RWPE1 (cell line): ENCODE results near the gene ABLIM2.

Experiments used
- CTCF ChIA-PET: fragments of 350-600 bp; sonication (Branson Sonifier 250); formaldehyde crosslinking; extraction: SDS; loops from one replicate; lab custom pipeline; 2021; lab: Yijun Ruan, JAX
- POLR2A ChIA-PET: fragments of 400-600 bp; formaldehyde crosslinking; extraction: SDS; loops from one replicate; lab custom pipeline; 2020; ENCODE audit warnings: antibody characterized with exemption; ENCODE audit not compliant: low non-redundant PET; lab: Yijun Ruan, JAX
- DNase-seq: peaks from one replicate; pipeline ENCODE4 v3.0.0; 2012; ENCODE audit warnings: low spot score
- H3K27ac ChIP-seq: fragments of 450-650 bp; 2 replicates; pipeline ENCODE4 v1.5.1; 2017
- TF ChIP-seq, protein P1 (sequence below): fragments of 450-650 bp; conservative IDR thresholded peaks from 2 replicates; pipeline ENCODE4 v1.5.1; 2017; ENCODE audit warnings: low read depth, mild to moderate bottlenecking

The ABLIM2 gene

DNA sequence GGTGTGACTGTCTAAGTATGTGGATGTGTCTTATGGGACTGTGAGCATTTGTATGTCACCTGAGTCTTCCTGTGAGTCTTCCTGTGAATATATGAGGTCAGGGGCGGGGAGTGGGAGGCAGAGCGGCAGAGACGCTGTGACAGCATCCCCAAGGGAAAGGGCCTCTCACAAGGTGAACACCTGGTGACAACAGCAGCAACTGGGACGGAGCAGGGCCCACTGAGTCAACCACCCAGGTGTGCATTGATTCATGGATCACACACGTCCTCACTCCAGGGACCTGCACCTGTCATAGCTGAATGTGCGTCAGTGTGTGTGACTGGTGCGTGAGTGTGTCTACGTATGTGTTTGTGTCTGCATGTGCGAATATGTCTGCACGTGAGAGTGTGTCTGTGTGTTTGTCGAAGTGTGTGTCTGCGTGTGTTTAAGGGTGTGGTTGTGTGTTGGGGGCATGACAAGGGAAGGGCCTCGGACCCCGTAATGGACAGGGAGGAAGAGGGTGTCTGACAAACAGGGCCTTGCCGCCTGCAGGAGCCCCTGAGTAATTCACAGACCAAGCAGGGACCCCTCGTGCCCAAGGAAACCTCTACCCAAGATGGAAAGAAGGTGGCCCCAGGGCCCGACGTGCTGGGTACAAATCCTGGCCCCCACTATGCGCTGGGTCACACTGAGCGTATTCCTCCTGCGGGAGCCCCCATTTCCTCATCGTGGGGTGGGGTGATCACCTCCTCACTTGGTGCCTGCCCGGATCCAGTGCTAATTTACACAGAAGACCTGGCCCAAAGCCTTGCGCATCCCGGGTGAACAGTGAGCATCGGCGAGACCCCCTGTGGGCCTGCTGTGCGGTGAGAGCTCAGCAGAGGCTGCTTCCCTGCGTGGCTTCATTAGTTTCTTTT, 76.7 kb downstream of the ABLIM2 start:
- ChIA-PET POLR2A (no interaction called here), CTCF (no interaction called here)
- TF ChIP-seq, protein P1, sequence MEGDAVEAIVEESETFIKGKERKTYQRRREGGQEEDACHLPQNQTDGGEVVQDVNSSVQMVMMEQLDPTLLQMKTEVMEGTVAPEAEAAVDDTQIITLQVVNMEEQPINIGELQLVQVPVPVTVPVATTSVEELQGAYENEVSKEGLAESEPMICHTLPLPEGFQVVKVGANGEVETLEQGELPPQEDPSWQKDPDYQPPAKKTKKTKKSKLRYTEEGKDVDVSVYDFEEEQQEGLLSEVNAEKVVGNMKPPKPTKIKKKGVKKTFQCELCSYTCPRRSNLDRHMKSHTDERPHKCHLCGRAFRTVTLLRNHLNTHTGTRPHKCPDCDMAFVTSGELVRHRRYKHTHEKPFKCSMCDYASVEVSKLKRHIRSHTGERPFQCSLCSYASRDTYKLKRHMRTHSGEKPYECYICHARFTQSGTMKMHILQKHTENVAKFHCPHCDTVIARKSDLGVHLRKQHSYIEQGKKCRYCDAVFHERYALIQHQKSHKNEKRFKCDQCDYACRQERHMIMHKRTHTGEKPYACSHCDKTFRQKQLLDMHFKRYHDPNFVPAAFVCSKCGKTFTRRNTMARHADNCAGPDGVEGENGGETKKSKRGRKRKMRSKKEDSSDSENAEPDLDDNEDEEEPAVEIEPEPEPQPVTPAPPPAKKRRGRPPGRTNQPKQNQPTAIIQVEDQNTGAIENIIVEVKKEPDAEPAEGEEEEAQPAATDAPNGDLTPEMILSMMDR = no peak
- H3K27ac ChIP-seq = no peak overlapping the region
- DNase-seq = no peak

DNA sequence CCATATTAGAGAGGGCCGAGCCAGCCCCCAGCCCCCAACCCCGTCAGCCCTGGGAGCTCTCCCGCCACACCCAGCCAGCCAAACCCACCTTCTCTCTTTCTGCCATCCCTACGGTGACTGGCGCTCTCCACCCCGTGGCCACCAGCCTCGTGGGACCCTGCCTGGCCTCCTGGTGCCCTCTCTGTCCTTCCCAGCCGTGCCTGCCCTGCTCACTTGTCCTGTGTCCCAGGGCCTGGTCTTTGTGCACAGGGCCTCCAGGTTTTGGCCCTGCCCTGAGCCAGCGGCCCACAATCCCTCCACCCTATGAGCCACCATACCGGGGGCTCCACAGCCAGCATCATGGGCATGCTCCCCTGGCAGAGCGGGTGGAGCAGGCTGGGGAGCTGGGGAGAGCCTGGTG, 77.4 kb downstream of the ABLIM2 start:
- no peak overlapping the region for H3K27ac ChIP-seq
- TF ChIP-seq, protein P1 = no peak
- no peak for DNase-seq
- ChIA-PET CTCF (no interaction called here), POLR2A (no interaction called here)

GRCh38 chr4:8080754-8081065, 77.9 kb downstream of the ABLIM2 start:
- CTCF ChIA-PET = no interaction called here
- no peak overlapping the region for H3K27ac ChIP-seq
- TF ChIP-seq, protein P1 = no peak
- POLR2A ChIA-PET = no interaction called here
- no peak for DNase-seq

GRCh38 chr4:8079916-8080753, 78.5 kb downstream of the ABLIM2 start:
- TF ChIP-seq, protein P1 = no peak
- ChIA-PET CTCF (no interaction called here), POLR2A (no interaction called here)
- no peak for DNase-seq
- no peak overlapping the region for H3K27ac ChIP-seq

DNA sequence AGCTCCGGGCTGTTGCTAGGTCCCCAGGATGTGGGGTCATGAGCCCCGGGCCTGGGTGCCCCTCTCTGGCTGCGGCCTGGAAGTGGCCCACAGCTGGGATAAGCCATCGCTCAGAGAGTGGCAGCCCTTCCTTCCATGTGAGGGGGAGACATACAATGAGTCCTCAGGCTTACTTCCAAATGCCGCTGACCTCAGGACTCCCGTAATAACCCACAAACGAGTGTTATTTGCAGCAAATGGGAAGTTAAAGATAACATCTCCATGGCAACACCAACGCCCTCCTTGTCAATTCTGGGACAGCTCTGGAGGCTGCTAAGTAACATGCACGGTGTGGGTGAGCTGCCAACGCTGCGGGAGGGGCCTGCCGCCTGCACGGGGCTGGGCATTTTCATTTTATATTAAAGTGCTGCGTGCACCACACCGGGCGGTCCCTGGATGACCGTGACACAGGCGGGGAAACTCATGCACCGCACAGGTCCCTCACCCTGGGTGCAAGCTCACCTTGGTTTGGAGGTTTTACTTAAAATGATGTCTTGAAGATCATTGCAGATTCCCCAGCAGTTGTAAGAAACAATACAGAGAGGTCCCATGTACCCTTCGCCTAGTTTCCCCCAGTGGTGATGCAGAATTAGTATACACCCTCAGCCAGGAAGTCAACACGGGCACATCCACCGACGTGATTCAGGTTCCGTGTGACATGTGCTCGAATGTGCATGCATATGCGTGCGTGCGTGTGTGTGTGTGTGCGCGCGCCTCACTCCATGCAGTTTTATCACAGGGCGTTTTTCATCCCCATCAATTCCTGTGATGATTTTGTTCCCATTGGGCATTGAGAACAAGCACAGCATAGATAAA, 79.4 kb downstream of the ABLIM2 start:
- TF ChIP-seq, protein P1 = no peak

GRCh38 chr4:8078610-8079015, 80.0 kb downstream of the ABLIM2 start:
- DNase-seq = no peak
- H3K27ac ChIP-seq = no peak overlapping the region
- ChIA-PET CTCF (no interaction called here), POLR2A (no interaction called here)
- TF ChIP-seq, protein P1 = no peak

More for the DNA sequence above, 79.4 kb downstream of the ABLIM2 start:
- no peak for DNase-seq
- no peak overlapping the region for H3K27ac ChIP-seq
- POLR2A ChIA-PET = no interaction called here
- CTCF ChIA-PET = no interaction called here
